OCI-LY3 (cell line): ENCODE measurements around the gene ST8SIA1.
A peak's percentile ranks its signal among the peaks of the same experiment; 100 is the strongest.

ENCODE experiments used
- H2AFZ ChIP-seq: fragments of 200-600, 300-600 bp; shearing (Covaris generic); 2 replicates; pipeline ENCODE4 v1.6.0; 2014; ENCODE audit warnings: antibody characterized with exemption, low read depth, low read length
- H3K27ac ChIP-seq: fragments of 200-600, 300-600 bp; sonication (generic); 2 replicates; pipeline ENCODE4 v1.5.1; 2014; ENCODE audit warnings: mild to moderate bottlenecking, low read length, moderate library complexity, mixed read lengths
- H3K27me3 ChIP-seq: fragments of 200-600, 300-600 bp; sonication (generic); 2 replicates; pipeline ENCODE4 v1.6.1; 2014; ENCODE audit warnings: low read depth, low read length, mixed read lengths
- H3K36me3 ChIP-seq: fragments of 200-600, 300-600 bp; sonication (generic); replicated peaks from 2 replicates; pipeline ENCODE3; 2014; ENCODE audit warnings: low read depth, low read length, mixed read lengths
- H3K4me1 ChIP-seq: fragments of 300-600, 200-600 bp; sonication (generic); 2 replicates; pipeline ENCODE4 v1.6.1; 2014; ENCODE audit warnings: low read length, mixed read lengths
- H3K4me2 ChIP-seq: fragments of 200-600, 300-600 bp; sonication (generic); 2 replicates; pipeline ENCODE4 v1.6.1; 2014; ENCODE audit warnings: low read length, mixed read lengths
- H3K4me3 ChIP-seq: fragments of 300-600, 200-600 bp; sonication (generic); 2 replicates; pipeline ENCODE4 v1.5.1; 2014; ENCODE audit warnings: antibody characterized with exemption, mild to moderate bottlenecking, low read length, moderate library complexity
- H3K79me2 ChIP-seq: fragments of 300-600, 200-600 bp; shearing (Covaris generic); 2 replicates; pipeline ENCODE4 v1.6.1; 2014; ENCODE audit warnings: mild to moderate bottlenecking, low read length, mixed read lengths
- H3K9ac ChIP-seq: fragments of 300-600, 200-600 bp; shearing (Covaris generic); 2 replicates; pipeline ENCODE4 v1.6.0; 2014; ENCODE audit warnings: mild to moderate bottlenecking, low read length, moderate library complexity
- H3K9me3 ChIP-seq: fragments of 200-600, 300-600 bp; shearing (Covaris generic); 2 replicates; pipeline ENCODE4 v1.6.1; 2014; ENCODE audit warnings: low read length, mixed read lengths; ENCODE audit not compliant: insufficient read depth
- H4K20me1 ChIP-seq: fragments of 200-600, 300-600 bp; sonication (generic); 2 replicates; pipeline ENCODE4 v1.6.1; 2016; ENCODE audit warnings: low read length, mixed read lengths; ENCODE audit not compliant: insufficient read depth
- CTCF ChIP-seq: fragments of 200-600, 300-600 bp; sonication (generic); IDR thresholded peaks from 2 replicates; pipeline ENCODE4 v1.5.1; 2014; ENCODE audit warnings: antibody characterized with exemption, low read length, low read depth
- EZH2phosphoT487 ChIP-seq: fragments of 200-600 bp; shearing (Covaris generic); IDR thresholded peaks from 2 replicates; pipeline ENCODE4 v1.6.1; 2018; ENCODE audit warnings: antibody characterized with exemption, mixed run types, low read depth

The ST8SIA1 gene

GRCh38 chr12:22332202-22332601 is 2.3 kb downstream of the ST8SIA1 start:
- Histone ChIP-seq H3K4me2 (no peak overlapping the region), H3K27ac (no peak overlapping the region), H3K36me3 (no peaks in the 10 kb centered on the region), H3K4me1 (peaks cover 5% of the 10 kb centered on the region), H3K4me3 (no peak overlapping the region), H3K79me2 (no peaks in the 10 kb centered on the region), H3K9me3 (no peaks in the 10 kb centered on the region), H3K9ac (no peak overlapping the region), H4K20me1 (no peaks in the 10 kb centered on the region), H3K27me3 (no peaks in the 10 kb centered on the region), H2AFZ (no peak overlapping the region)
- TF ChIP-seq CTCF (no peak), EZH2phosphoT487 (no peak)

GRCh38 chr12:22329621-22330020 is 4.9 kb downstream of the ST8SIA1 start:
- Histone ChIP-seq H3K36me3 (no peaks in the 10 kb centered on the region), H3K27ac (no peak overlapping the region), H3K79me2 (no peaks in the 10 kb centered on the region), H3K4me3 (no peak overlapping the region), H3K9me3 (no peaks in the 10 kb centered on the region), H3K9ac (no peak overlapping the region), H3K27me3 (no peaks in the 10 kb centered on the region), H2AFZ (no peak overlapping the region), H3K4me2 (no peak overlapping the region), H4K20me1 (no peaks in the 10 kb centered on the region), H3K4me1 (no peaks in the 10 kb centered on the region)
- TF ChIP-seq EZH2phosphoT487 (no peak), CTCF (no peak)

- Histone ChIP-seq H3K9me3 (no peaks in the 10 kb centered on the region), H3K27ac (no peak overlapping the region), H3K27me3 (no peaks in the 10 kb centered on the region), H3K36me3 (no peaks in the 10 kb centered on the region), H3K9ac (no peak overlapping the region), H3K4me3 (no peak overlapping the region), H3K4me1 (peaks cover 9% of the 10 kb centered on the region), H3K4me2 (peak overlapping the region; percentile 21), H3K79me2 (no peaks in the 10 kb centered on the region), H2AFZ (no peak overlapping the region), H4K20me1 (no peaks in the 10 kb centered on the region)
- no peak for TF ChIP-seq EZH2phosphoT487
- no peak for TF ChIP-seq CTCF
Observed at GRCh38 chr12:22325218-22325617, 9.3 kb downstream of the ST8SIA1 start.

- H2AFZ ChIP-seq: 0 out of 2 replicates have a peak overlapping the region, but pooled peaks have one; percentile 62
- no peaks in the 10 kb centered on the region for H4K20me1 ChIP-seq
- H3K27ac ChIP-seq: no peak overlapping the region
- H3K27me3 ChIP-seq: no peaks in the 10 kb centered on the region
- peaks cover 19% of the 10 kb centered on the region for H3K4me1 ChIP-seq
- no peak overlapping the region for H3K9ac ChIP-seq
- no peaks in the 10 kb centered on the region for H3K36me3 ChIP-seq
- H3K4me3 ChIP-seq: no peak overlapping the region
- TF ChIP-seq CTCF (no peak), EZH2phosphoT487 (no peak)
- H3K4me2 ChIP-seq: no peak overlapping the region
- no peaks in the 10 kb centered on the region for H3K79me2 ChIP-seq
- no peaks in the 10 kb centered on the region for H3K9me3 ChIP-seq
Observed at GRCh38 chr12:22322091-22322490, 12.4 kb downstream of the ST8SIA1 start.
